GM18868 (cell line): Measurements from ENCODE around the gene OGT.

Experiments used
- ATAC-seq: cut with Tn5 transposase; IDR thresholded peaks from one replicate; pipeline ENCODE4 v1.9.1; 2021; ENCODE audit warnings: mild to moderate bottlenecking, moderate library complexity; ENCODE audit not compliant: unreplicated experiment

Gene OGT

DNA sequence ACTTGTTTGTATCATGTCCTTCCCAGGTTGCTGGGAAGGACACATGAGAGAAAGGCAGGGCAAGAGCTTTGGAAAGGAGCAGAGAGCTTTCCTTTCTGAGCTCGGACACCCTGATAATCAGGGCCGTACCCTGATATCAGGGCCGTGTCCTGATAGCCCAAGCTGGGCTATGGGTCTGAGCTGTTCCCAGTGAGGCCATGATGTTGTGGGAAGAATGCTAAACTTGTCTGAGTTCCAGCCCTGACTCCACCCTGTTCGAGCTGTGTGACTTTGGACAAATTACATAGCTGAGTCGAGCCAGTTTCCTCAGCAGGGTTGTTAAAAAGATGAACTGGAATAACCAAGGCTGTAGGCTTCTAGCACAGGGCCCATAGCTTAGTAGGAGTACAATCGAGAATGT is 88.7 kb downstream of the OGT start:
- ATAC-seq: no peak

- no peak for ATAC-seq
These were observed 89.2 kb downstream of the OGT start for GRCh38 chrX:71622032-71622575.

DNA sequence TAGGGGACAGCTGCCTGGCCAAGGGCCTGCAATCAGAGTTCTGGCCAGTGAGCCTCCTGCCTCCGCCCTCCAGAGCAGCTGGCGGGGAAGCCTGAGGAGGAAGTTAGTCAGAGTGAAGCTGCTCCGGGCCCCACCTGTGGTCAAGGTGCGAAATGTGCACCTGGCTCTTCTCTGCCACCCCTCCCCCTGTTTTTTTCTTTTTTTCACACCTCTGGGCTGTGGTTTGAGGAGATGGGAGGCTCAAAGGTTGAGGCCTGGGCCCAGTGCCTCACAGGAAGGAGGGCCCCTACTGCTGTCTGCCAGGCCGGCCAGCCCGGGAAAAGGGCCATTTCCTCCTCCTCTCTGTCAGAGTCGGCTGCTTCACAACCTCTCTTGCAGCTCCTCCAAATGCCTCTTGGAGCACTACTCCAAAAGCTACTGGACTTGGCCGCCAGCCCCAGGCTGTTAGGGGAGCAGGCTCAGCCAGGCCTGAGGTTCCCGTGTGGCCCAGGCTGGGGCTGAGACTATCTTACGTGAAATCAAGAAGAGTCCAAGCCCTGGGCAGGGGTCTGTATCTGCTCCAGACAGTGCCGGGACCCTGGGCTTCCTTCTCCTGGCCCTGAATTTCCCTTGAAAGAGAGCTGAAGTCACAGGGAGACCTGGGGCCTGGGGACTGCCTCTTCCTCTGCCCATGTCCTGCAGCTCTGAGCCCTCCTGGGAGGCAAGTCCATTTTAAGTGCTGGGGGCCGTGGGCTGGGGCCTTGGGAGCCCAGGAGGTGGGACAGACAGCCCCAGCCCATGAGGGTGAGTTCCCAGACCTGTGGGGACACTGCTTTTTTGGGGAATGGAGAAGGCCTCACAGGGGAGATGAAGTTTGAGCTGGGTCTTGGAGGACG is 89.9 kb downstream of the OGT start:
- ATAC-seq: peak; percentile 49

DNA sequence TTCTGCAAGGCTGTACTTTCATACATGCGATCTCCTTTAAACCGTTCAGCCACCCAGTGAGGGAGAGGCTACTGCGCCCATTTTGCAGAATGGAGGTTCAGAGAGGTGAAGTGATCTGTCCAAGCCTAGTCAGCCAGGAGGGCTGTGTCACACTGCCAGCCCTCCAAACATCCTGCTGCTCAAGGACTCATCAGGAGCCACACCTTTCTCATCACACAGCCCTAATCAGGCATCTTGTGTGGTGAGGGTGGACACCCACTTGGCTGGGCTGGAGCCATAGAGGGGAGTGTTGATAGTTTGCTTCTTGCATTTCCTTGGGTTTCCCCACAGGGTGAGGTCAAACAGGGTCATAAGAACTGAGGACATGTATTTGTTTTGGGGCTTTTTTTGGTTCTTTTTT is 90.8 kb downstream of the OGT start:
- ATAC-seq: no peak

- ATAC-seq: no peak
These were observed 92.6 kb downstream of the OGT start for GRCh38 chrX:71625471-71625870.
